K562 (cell line): ENCODE data around the gene CRYBA4. TPM values are rescaled to one million over a fixed set of nuclear protein-coding genes. Genes with fewer than 3 reads are reported as not detected.

Source experiments
- DPF2 ChIP-seq: fragments of 450-650 bp; IDR thresholded peaks from 2 replicates; pipeline ENCODE4 v1.6.1; 2016
- ELK3 ChIP-seq: fragments of 450-650 bp; formaldehyde crosslinking; IDR thresholded peaks from 2 replicates; pipeline ENCODE4 v1.4.0; 2020; ENCODE audit warnings: mild to moderate bottlenecking
- FOSL1 ChIP-seq: fragments of 200-800 bp; sonication (Bioruptor generic); conservative IDR thresholded peaks from 2 replicates; pipeline ENCODE4 v1.6.1; 2016; ENCODE audit warnings: missing genetic modification characterization, missing compliant biosample characterization
- GTF3C2 ChIP-seq: IDR thresholded peaks from 3 replicates; pipeline ENCODE4 v1.6.1; 2011; ENCODE audit warnings: borderline replicate concordance, mild to moderate bottlenecking, moderate library complexity; ENCODE audit not compliant: insufficient read length; ENCODE audit errors: extremely low read depth
- HDGF ChIP-seq: fragments of 450-650 bp; IDR thresholded peaks from 2 replicates; pipeline ENCODE4 v1.6.1; 2016
- HES1 ChIP-seq: fragments of 450-650 bp; IDR thresholded peaks from 2 replicates; pipeline ENCODE4 v1.6.1; 2016; ENCODE audit warnings: low read depth, mild to moderate bottlenecking, moderate library complexity
- NR4A1 ChIP-seq, 2 experiments: fragments of 250-450 bp in 1 of 2; fragments of 450-650 bp in 1 of 2; sonication (Bioruptor Pico) in 1 of 2; IDR thresholded peaks; 2 replicates each; pipeline versions ENCODE4 v1.4.0 to v1.6.1; 2016 to 2020; ENCODE audit warnings: mild to moderate bottlenecking in 2 of 2, missing compliant biosample characterization in 1 of 2, missing genetic modification characterization in 1 of 2, moderate library complexity in 1 of 2
- PCBP1 ChIP-seq: fragments of 200-400 bp; formaldehyde crosslinking; IDR thresholded peaks from 2 replicates; pipeline ENCODE4 v1.6.1; 2018; ENCODE audit warnings: mild to moderate bottlenecking, low read depth, low read length; ENCODE audit not compliant: poor library complexity, severe bottlenecking
- POLR2AphosphoS2 ChIP-seq: IDR thresholded peaks from 2 replicates; pipeline ENCODE4 v1.6.1; 2012; ENCODE audit warnings: low read length, improper control_type of control experiment
- PRPF4 ChIP-seq: fragments of 200-400 bp; formaldehyde crosslinking; IDR thresholded peaks from one replicate; pipeline ENCODE4 v1.6.1; 2017; ENCODE audit warnings: low read length, low read depth, mild to moderate bottlenecking; ENCODE audit not compliant: insufficient read depth, poor library complexity, severe bottlenecking
- TCF15 ChIP-seq: fragments of 250-450 bp; sonication (Bioruptor Pico); IDR thresholded peaks from 2 replicates; pipeline ENCODE4 v1.8.0; 2022; ENCODE audit warnings: moderate library complexity, mild to moderate bottlenecking, inconsistent platforms
- THAP12 ChIP-seq: fragments of 250-450 bp; sonication (Bioruptor Pico); IDR thresholded peaks from 2 replicates; pipeline ENCODE4 v1.9.0; 2021; ENCODE audit warnings: mild to moderate bottlenecking, inconsistent platforms
- TSHZ1 ChIP-seq: fragments of 250-450 bp; sonication (Bioruptor Pico); IDR thresholded peaks from 2 replicates; pipeline ENCODE4 v1.4.0; 2020; ENCODE audit warnings: mild to moderate bottlenecking, moderate library complexity
- ZBTB26 ChIP-seq: fragments of 450-650 bp; formaldehyde crosslinking; IDR thresholded peaks from 2 replicates; pipeline ENCODE4 v1.4.0; 2022; ENCODE audit warnings: missing genetic modification characterization
- ZKSCAN1 ChIP-seq: fragments of 150-350 bp; IDR thresholded peaks from 2 replicates; pipeline ENCODE4 v1.6.1; 2016; ENCODE audit warnings: low read depth, low read length
- ZNF316 ChIP-seq: fragments of 450-650 bp; IDR thresholded peaks from 2 replicates; pipeline ENCODE4 v1.6.1; 2016
- polyA plus RNA-seq, 8 experiments: library from polyadenylated mRNA; depleted of rRNA in 4 of 8; stranded (reverse) in 5 of 8; unstranded in 3 of 8; fragments of >200 nt; fragmentation: Nextera tagmentation in 2 of 8; fragmentation: Illumina TruSeq in 1 of 8; extraction: Ambion mirVana in 2 of 8; extraction: Trizol in 1 of 8; gene quantifications; 2 replicates each; pipeline versions ENCODE4 v1.2.1 to v1.2.3, GENCODE V29; 2011 to 2014; ENCODE audit warnings: inconsistent platforms in 1 of 8, missing spikeins in 1 of 8
- total RNA-seq, 7 experiments: library from RNA; depleted of rRNA in 6 of 7; stranded (reverse); fragments of >200 nt in 6 of 7; fragmentation: Illumina TruSeq in 2 of 7; extraction: Trizol in 2 of 7; gene quantifications; 2 replicates each; pipeline versions ENCODE4 v1.2.1 to v1.2.3, GENCODE V29; 2011 to 2021; ENCODE audit warnings: low replicate concordance in 1 of 7

CRYBA4 gene
- total and polyA plus RNA-seq, 9 of the 15 experiments (the other 6 are each of a cell fraction or from before 2014, with no cell fraction given): 0.59 to 3.3 (median 1.6) TPM

- TF ChIP-seq TCF15 (0 out of 2 replicates have a peak, but pooled peaks have one; percentile 24), NR4A1 (CRISPR knock-in tag; IDR thresholded peaks at IDR 0.05) (no peak), NR4A1 (tag; IDR thresholded peaks at IDR 0.05) (peak; percentile 79; the same call in 1 of the 2 replicates), ZKSCAN1 (no peak), POLR2AphosphoS2 (no peak), PRPF4 (no peak), ZBTB26 (CRISPR knock-in tag) (no peak), HDGF (no peak), DPF2 (no peak), TSHZ1 (no peak), ZNF316 (no peak), THAP12 (no peak), FOSL1 (tag) (no peak), HES1 (no peak), ELK3 (CRISPR knock-in tag) (no peak), GTF3C2 (no peak), PCBP1 (no peak)
These were observed 9.5 kb downstream of the CRYBA4 start (continued) for GRCh38 chr22:26631282-26631681.
